Colonic mucosa (tissue), 4 donors: Measurements from ENCODE around the gene LCN9. TPM values are rescaled to one million over a fixed set of nuclear protein-coding genes. Genes with fewer than 3 reads are reported as not detected.
"Not testable (repeated sequence)": the region's sequence is repeated elsewhere in the genome, so short reads cannot be mapped to it uniquely, and the experiment has no call there.

Experiments used
- DNase-seq: peaks from one replicate; pipeline ENCODE4 v3.0.0-alpha.2; 2020
- H3K27ac ChIP-seq: fragments of 200-600 bp; one replicate; pipeline ENCODE4 v1.8.0; 2021
- H3K27me3 ChIP-seq: fragments of 200-600 bp; one replicate; pipeline ENCODE4 v1.8.0; 2021
- H3K36me3 ChIP-seq: fragments of 200-600 bp; one replicate; pipeline ENCODE4 v1.8.0; 2021
- H3K4me1 ChIP-seq: fragments of 200-600 bp; one replicate; pipeline ENCODE4 v1.8.0; 2021; ENCODE audit warnings: mild to moderate bottlenecking
- H3K4me3 ChIP-seq: fragments of 200-600 bp; one replicate; pipeline ENCODE4 v1.8.0; 2021
- H3K9ac ChIP-seq, 2 donors: one replicate each; pipeline ENCODE4 v1.7.0; 2013; ENCODE audit warnings: control low read depth in 2 of 2, low read depth in 2 of 2, low read length in 2 of 2
- H3K9me3 ChIP-seq: fragments of 200-600 bp; one replicate; pipeline ENCODE4 v1.8.0; 2021
- CTCF ChIP-seq: fragments of 200-600 bp; IDR thresholded peaks from one replicate; pipeline ENCODE4 v1.8.0; 2022; ENCODE audit warnings: antibody characterized with exemption, mild to moderate bottlenecking
- intact Hi-C: fragments of 100-400 bp; cut with DNase I; formaldehyde crosslinking; loops from one replicate; pipeline ENCODE4 v1.14.1; 2022
- total RNA-seq, 2 donors: library from RNA; stranded (reverse); fragmentation: NEBNext Ultra II Directional in 1 of 2; extraction: Animal tissue kit (Norgen Biotek cat#: 25700) in 1 of 2; gene quantifications; one replicate each; pipeline ENCODE4 v1.2.1, GENCODE V29; 2021
- donor health status: healthy.
- donor health status: DM: no; HTN: no; CAD: no.
- donor health status: DM: no; HTN: no; CAD: no.

Gene LCN9
- total RNA-seq, 2 donors from 2014 or later, result not detected

- DNase-seq, result no peak
- TF ChIP-seq CTCF, result no peak
- Histone ChIP-seq H3K36me3 (no peaks in the 10 kb centered on the region), H3K4me3 (no peak overlapping the region), H3K9ac (no peak overlapping the region), H3K27ac (no peak overlapping the region), H3K9me3 (no peaks in the 10 kb centered on the region), H3K4me1 (no peaks in the 10 kb centered on the region), H3K27me3 (no peaks in the 10 kb centered on the region)
- intact Hi-C loops, result no loop called here
These were observed 42.6 kb upstream of the LCN9 start for GRCh38 chr9:135620558-135620957.

DNA sequence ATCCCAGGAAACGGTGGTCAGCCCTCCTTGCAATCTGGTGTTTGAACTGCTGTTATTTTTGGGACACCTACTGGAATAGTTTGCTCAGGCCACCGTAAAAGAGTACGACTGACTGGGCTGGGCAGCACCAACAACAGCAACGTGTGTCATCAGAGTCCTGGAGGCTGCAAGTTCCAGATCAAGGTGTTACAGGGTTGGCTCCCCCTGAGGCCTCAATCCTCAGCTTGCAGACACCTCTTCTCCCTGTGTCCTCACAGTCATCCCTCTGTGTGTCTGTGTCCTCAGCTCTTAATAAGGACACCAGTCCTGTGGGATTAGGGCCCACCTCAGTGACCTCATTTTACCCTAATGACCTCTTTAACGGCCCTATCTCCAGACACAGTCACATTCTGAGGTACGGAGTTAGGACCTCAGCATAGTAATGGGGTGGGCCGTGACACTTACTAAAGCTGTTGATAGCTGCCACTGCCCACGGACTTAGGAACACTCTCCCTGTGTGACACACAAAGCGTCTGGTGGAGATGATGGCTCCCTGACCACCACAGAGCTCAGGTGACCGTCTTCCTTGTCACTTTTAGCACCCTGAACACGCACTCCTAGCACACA, 40.6 kb upstream of the LCN9 start:
- intact Hi-C loops, result no loop called here
- Histone ChIP-seq H3K9ac (no peak overlapping the region), H3K27me3 (no peaks in the 10 kb centered on the region), H3K9me3 (no peaks in the 10 kb centered on the region), H3K27ac (no peak overlapping the region), H3K36me3 (no peaks in the 10 kb centered on the region), H3K4me1 (no peaks in the 10 kb centered on the region), H3K4me3 (no peak overlapping the region)
- no peak for DNase-seq
- TF ChIP-seq CTCF, result no peak

GRCh38 chr9:135624282-135624681, 38.8 kb upstream of the LCN9 start:
- no peaks in the 10 kb centered on the region for H3K4me1 ChIP-seq
- no peak for DNase-seq
- no peaks in the 10 kb centered on the region for H3K9me3 ChIP-seq
- no peaks in the 10 kb centered on the region for H3K27me3 ChIP-seq
- no peak overlapping the region for H3K4me3 ChIP-seq
- H3K36me3 ChIP-seq, result no peaks in the 10 kb centered on the region
- intact Hi-C loops, result no loop called here
- no peak overlapping the region for H3K9ac ChIP-seq
- TF ChIP-seq CTCF, result no peak
- H3K27ac ChIP-seq, result no peak overlapping the region

- Histone ChIP-seq H3K4me1 (no peaks in the 10 kb centered on the region), H3K9me3 (no peaks in the 10 kb centered on the region), H3K27ac (no peak overlapping the region), H3K36me3 (no peaks in the 10 kb centered on the region), H3K4me3 (no peak overlapping the region), H3K27me3 (no peaks in the 10 kb centered on the region), H3K9ac (no peak overlapping the region)
- intact Hi-C loops, result no loop called here
- no peak for TF ChIP-seq CTCF
- DNase-seq, result no peak
These were observed 30.3 kb upstream of the LCN9 start for GRCh38 chr9:135632841-135633240.

GRCh38 chr9:135636930-135637530, 26.1 kb upstream of the LCN9 start:
- H3K27me3 ChIP-seq, H3K27ac ChIP-seq, H3K9ac ChIP-seq, H3K9me3 ChIP-seq, DNase-seq, intact Hi-C loops, H3K4me3 ChIP-seq, H3K36me3 ChIP-seq, H3K4me1 ChIP-seq: not testable (repeated sequence)

DNA sequence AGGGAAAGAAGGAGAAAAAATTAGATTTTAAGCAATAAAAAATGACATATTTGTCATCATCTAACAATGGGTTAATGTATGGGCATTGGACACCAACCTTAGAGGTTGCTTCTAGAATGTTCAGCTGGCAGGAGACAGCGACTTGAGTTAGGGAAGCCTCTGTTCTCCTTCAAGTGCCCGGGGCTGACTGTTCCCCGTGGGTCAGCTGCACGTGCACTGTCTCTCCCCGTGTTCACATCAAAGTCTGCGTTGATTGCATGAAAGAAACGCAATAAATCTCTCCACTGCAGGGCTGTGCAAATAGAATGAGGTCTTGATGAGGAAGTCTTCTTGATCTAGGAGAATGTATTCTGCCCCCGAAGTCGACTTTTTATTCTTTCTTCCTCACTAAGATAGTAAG, 23.9 kb upstream of the LCN9 start, which contains the start of gene GLT6D1:
Gene GLT6D1 (minus strand): TSS at position 345 of the 400 bp plus-strand sequence. CDS start 353 bp downstream, outside the sequence.
- Histone ChIP-seq H3K9me3 (no peaks in the 10 kb centered on the region), H3K4me3 (no peak within 1 kb of the TSS)

More for the DNA sequence above, 23.9 kb upstream of the LCN9 start, which contains the start of gene GLT6D1:
- H3K4me1 ChIP-seq, result no peaks in the 10 kb centered on the region
- no peak for DNase-seq
- no peaks in the 10 kb centered on the region for H3K36me3 ChIP-seq
- H3K27ac ChIP-seq, result no peak within 1 kb of the TSS
- intact Hi-C loops, result no loop called here
- TF ChIP-seq CTCF, result no peak
- H3K27me3 ChIP-seq, result no peaks in the 10 kb centered on the region
- no peak within 1 kb of the TSS for H3K9ac ChIP-seq
